K562 (cell line): ENCODE data around the gene SPRYD7. TPM values are rescaled to one million over a fixed set of nuclear protein-coding genes. Genes with fewer than 3 reads are reported as not detected.

Experiments
- ATAC-seq: fragments of 200-7000 bp; cut with Tn5 transposase; 3 replicates; pipeline ENCODE4 v1.9.1; 2020; ENCODE audit warnings: moderate library complexity
- BruUV-seq: library from RNA; stranded (reverse); fragments of 400-500 nt; replicated peaks from 2 replicates; lab custom pipeline; 2021; lab: Mats Ljungman, UMichigan
- CTCF ChIA-PET: fragments of 300-600 bp; formaldehyde crosslinking; extraction: SDS; loops from one replicate; lab custom pipeline; 2021; ENCODE audit warnings: low intra/inter-chr PET ratio; lab: Yijun Ruan, JAX
- POLR2A ChIA-PET: fragments of 300-600, 350-650 bp; sonication (Branson Sonifier 250); formaldehyde crosslinking; extraction: SDS; loops from one replicate; lab custom pipeline; 2021; ENCODE audit warnings: antibody characterized with exemption, inconsistent platforms; lab: Yijun Ruan, JAX
- DNase-seq, 4 experiments: peaks; one replicate each; pipeline versions ENCODE4 v3.0.0 to v3.0.0-alpha.2; 2011 to 2018; ENCODE audit warnings: low spot score in 3 of 4, mixed read lengths in 3 of 4; ENCODE audit errors: extremely low read depth in 1 of 4
- FAIRE-seq: peaks from 2 replicates; lab custom pipeline; 2011; peaks lifted over from hg19 to GRCh38; lab: Jason Lieb, UNC
- H2AFZ ChIP-seq: 2 replicates; pipeline ENCODE4 v1.6.0; 2011; ENCODE audit warnings: low read depth, low read length, control low read depth, inconsistent platforms
- H3K27ac ChIP-seq: fragments of 200-600 bp; 3 replicates; pipeline ENCODE4 v1.8.0; 2011; ENCODE audit warnings: low read depth, mild to moderate bottlenecking, control low read depth, inconsistent platforms, low read length, moderate library complexity, mixed read lengths; ENCODE audit errors: extremely low read depth
- H3K27me3 ChIP-seq, 2 experiments: fragments of 300-600 bp in 1 of 2; 2 replicates in 1 of 2; 3 replicates in 1 of 2; pipeline versions ENCODE4 v1.6.0 to v1.8.0; 2011; ENCODE audit warnings: inconsistent platforms in 2 of 2, low read length in 2 of 2, mild to moderate bottlenecking in 1 of 2, mixed read lengths in 1 of 2, moderate library complexity in 1 of 2; ENCODE audit not compliant: control insufficient read depth in 2 of 2, insufficient read depth in 2 of 2
- H3K36me3 ChIP-seq: fragments of 300-600 bp; 3 replicates; pipeline ENCODE4 v1.8.0; 2011; ENCODE audit warnings: mild to moderate bottlenecking, low read length, inconsistent platforms; ENCODE audit not compliant: control insufficient read depth, insufficient read depth
- H3K4me1 ChIP-seq, 2 experiments: fragments of 200-600 bp in 1 of 2; replicated peaks in 1 of 2; 2 replicates in 1 of 2; 3 replicates in 1 of 2; pipeline versions ENCODE4 v1.5.1 to v1.8.0; 2011; ENCODE audit warnings: inconsistent platforms in 2 of 2, low read length in 2 of 2, mild to moderate bottlenecking in 1 of 2, mixed read lengths in 1 of 2, moderate library complexity in 1 of 2; ENCODE audit not compliant: control insufficient read depth in 2 of 2, insufficient read depth in 2 of 2
- H3K4me2 ChIP-seq: 2 replicates; pipeline ENCODE4 v1.6.1; 2011; ENCODE audit warnings: low read length, control low read depth, inconsistent platforms, mixed read lengths; ENCODE audit not compliant: insufficient read depth
- H3K4me3 ChIP-seq: fragments of 200-600 bp; sonication (generic), shearing (Covaris generic); 2 replicates; pipeline ENCODE4 v1.5.1; 2016; ENCODE audit warnings: control low read depth, inconsistent platforms
- H3K79me2 ChIP-seq: fragments of 200-600 bp; 3 replicates; pipeline ENCODE4 v1.8.0; 2011; ENCODE audit warnings: low read length, inconsistent platforms; ENCODE audit not compliant: control insufficient read depth, insufficient read depth
- H3K9ac ChIP-seq, 2 experiments: 2 replicates each; pipeline versions ENCODE4 v1.6.0 to v1.6.1; 2011; ENCODE audit warnings: low read depth in 2 of 2, low read length in 2 of 2, control low read depth in 1 of 2, inconsistent platforms in 1 of 2, mild to moderate bottlenecking in 1 of 2, mixed read lengths in 1 of 2; ENCODE audit not compliant: insufficient read depth in 1 of 2
- H3K9me1 ChIP-seq: one replicate; pipeline ENCODE4 v1.6.0; 2011; ENCODE audit warnings: inconsistent platforms, mild to moderate bottlenecking, low read length, moderate library complexity; ENCODE audit not compliant: control insufficient read depth, insufficient read depth
- H3K9me3 ChIP-seq: replicated peaks from 2 replicates; pipeline ENCODE4 v1.5.1; 2011; ENCODE audit warnings: low read depth, low read length, inconsistent platforms; ENCODE audit not compliant: control insufficient read depth, insufficient read depth
- H4K20me1 ChIP-seq: replicated peaks from 2 replicates; pipeline ENCODE4 v1.6.1; 2011; ENCODE audit warnings: low read length, inconsistent platforms, mixed read lengths; ENCODE audit not compliant: control insufficient read depth, insufficient read depth
- CBX3 ChIP-seq, 2 experiments: IDR thresholded peaks; 1 replicate in 1 of 2; 2 replicates in 1 of 2; pipeline ENCODE4 v1.6.1; 2012; ENCODE audit warnings: inconsistent platforms in 2 of 2, low read length in 2 of 2, borderline replicate concordance in 1 of 2, control low read depth in 1 of 2
- CTCFL ChIP-seq: IDR thresholded peaks from 2 replicates; pipeline ENCODE4 v1.6.1; 2011; ENCODE audit warnings: borderline replicate concordance, low read depth, mild to moderate bottlenecking, moderate library complexity, low read length; ENCODE audit not compliant: insufficient read depth, poor library complexity, severe bottlenecking
- DACH1 ChIP-seq: fragments of 450-650 bp; IDR thresholded peaks from 2 replicates; pipeline ENCODE4 v1.6.1; 2018; ENCODE audit not compliant: partially characterized antibody
- EWSR1 ChIP-seq: fragments of 450-650 bp; IDR thresholded peaks from 2 replicates; pipeline ENCODE4 v1.6.1; 2018; ENCODE audit warnings: borderline replicate concordance, mild to moderate bottlenecking, low read depth, moderate library complexity; ENCODE audit not compliant: partially characterized antibody
- HMG20A ChIP-seq: fragments of 450-650 bp; formaldehyde crosslinking; conservative IDR thresholded peaks from 2 replicates; pipeline ENCODE4 v1.4.0; 2020; ENCODE audit warnings: mild to moderate bottlenecking, mixed read lengths
- L3MBTL2 ChIP-seq: fragments of 450-650 bp; IDR thresholded peaks from 2 replicates; pipeline ENCODE4 v1.6.1; 2016; ENCODE audit warnings: mild to moderate bottlenecking, moderate library complexity
- MED1 ChIP-seq: sonication (generic); formaldehyde crosslinking; IDR thresholded peaks from 2 replicates; pipeline ENCODE4 v1.8.1; 2023; ENCODE audit warnings: missing genetic modification reagents, borderline replicate concordance
- NBN ChIP-seq: fragments of 450-650 bp; IDR thresholded peaks from 2 replicates; pipeline ENCODE4 v1.6.1; 2016; ENCODE audit warnings: low read depth, mild to moderate bottlenecking
- NFXL1 ChIP-seq: fragments of 450-650 bp; formaldehyde crosslinking; IDR thresholded peaks from 2 replicates; pipeline ENCODE4 v1.4.0; 2021; ENCODE audit warnings: mild to moderate bottlenecking
- RERE ChIP-seq: sonication (generic); formaldehyde crosslinking; IDR thresholded peaks from 2 replicates; pipeline ENCODE4 v1.8.0; 2023; ENCODE audit warnings: missing genetic modification reagents, mild to moderate bottlenecking, borderline replicate concordance
- TBL1XR1 ChIP-seq, 2 experiments: IDR thresholded peaks; 2 replicates each; pipeline ENCODE4 v1.6.1; 2012; ENCODE audit warnings: improper control_type of control experiment in 2 of 2, low read length in 2 of 2, mild to moderate bottlenecking in 1 of 2
- TCF7 ChIP-seq: sonication (generic); IDR thresholded peaks from 2 replicates; pipeline ENCODE4 v1.6.1; 2016; ENCODE audit warnings: antibody characterized with exemption, borderline replicate concordance
- ZNF174 ChIP-seq: fragments of 250-450 bp; sonication (Bioruptor Pico); IDR thresholded peaks from 2 replicates; pipeline ENCODE4 v1.4.0; 2020; ENCODE audit warnings: mild to moderate bottlenecking
- WGBS: fragments of 100-300 bp; shearing (Covaris generic); methylation state at CpG from one replicate; pipeline ENCODE4 v1.1.6; 2016; ENCODE audit warnings: low coverage, mixed read lengths; ENCODE audit not compliant: insufficient coverage; ENCODE audit errors: missing lambda C conversion rate; 5-methylcytosine and 5-hydroxymethylcytosine counted together
- in situ Hi-C: fragments of 300-500 bp; cut with MboI; formaldehyde crosslinking; loops from 4 replicates; pipeline ENCODE4 v1.15.0; 2018; ENCODE audit warnings: inconsistent platforms, mixed read lengths
- intact Hi-C: fragments of 100-400 bp; cut with micrococcal nuclease; formaldehyde crosslinking; loops from 2 replicates; pipeline ENCODE4 v1.14.2; 2022
- polyA plus RNA-seq, 8 experiments: library from polyadenylated mRNA; depleted of rRNA in 4 of 8; stranded (reverse) in 5 of 8; unstranded in 3 of 8; fragments of >200 nt; fragmentation: Nextera tagmentation in 2 of 8; fragmentation: Illumina TruSeq in 1 of 8; extraction: Ambion mirVana in 2 of 8; extraction: Trizol in 1 of 8; gene quantifications; 2 replicates each; pipeline versions ENCODE4 v1.2.1 to v1.2.3, GENCODE V29; 2011 to 2014; ENCODE audit warnings: inconsistent platforms in 1 of 8, missing spikeins in 1 of 8
- total RNA-seq, 7 experiments: library from RNA; depleted of rRNA in 6 of 7; stranded (reverse); fragments of >200 nt in 6 of 7; fragmentation: Illumina TruSeq in 2 of 7; extraction: Trizol in 2 of 7; gene quantifications; 2 replicates each; pipeline versions ENCODE4 v1.2.1 to v1.2.3, GENCODE V29; 2011 to 2021; ENCODE audit warnings: low replicate concordance in 1 of 7

The SPRYD7 gene
- total and polyA plus RNA-seq, 9 of the 15 experiments (the other 6 are each of a cell fraction or from before 2014, with no cell fraction given), result 4.3 to 11.0 (median 7.9) TPM

- peak; percentile 66 for TF ChIP-seq CTCFL
- TF ChIP-seq HMG20A (CRISPR knock-in tag), result no peak
- TF ChIP-seq NFXL1, result no peak
- TF ChIP-seq CBX3 (IDR thresholded peaks at IDR 0.05; ENCODE audit: borderline replicate concordance in 1 of 2, low read length in 2 of 2), result peak in 1 of 2 experiments; percentile 50; a peak in 1 of 3 replicates
Measured at GRCh38 chr13:49936075-49936967, at the start of gene SPRYD7 (continued).

- in situ Hi-C loops (loop anchor here (25.0 kb wide), 1 partner anchor 427 kb away; no protein-coding TSS in a partner anchor), intact Hi-C loops (no loop called here)
- H3K9ac ChIP-seq, result no peak overlapping the region
- POLR2A ChIA-PET, result interaction anchor here (0.6 to 0.7 kb wide), 2 partner anchors 146 to 335 kb away, joined by 3 read pairs; no protein-coding TSS in a partner anchor
- no peaks in the 10 kb centered on the region for H3K36me3 ChIP-seq
- no peaks in the 10 kb centered on the region for H3K4me1 ChIP-seq
- H3K4me3 ChIP-seq, result no peak overlapping the region
- 13% methylated on average over 1 of the region's 2 CpGs for WGBS
- no peak for ATAC-seq
- CTCF ChIA-PET, result no interaction called here
- H3K9me1 ChIP-seq, result no peaks in the 10 kb centered on the region
- no peak overlapping the region for H2AFZ ChIP-seq
- no peaks in the 10 kb centered on the region for H3K79me2 ChIP-seq
- no peaks in the 10 kb centered on the region for H4K20me1 ChIP-seq
- H3K4me2 ChIP-seq, result no peak overlapping the region
- H3K27me3 ChIP-seq, result no peaks in the 10 kb centered on the region
- H3K9me3 ChIP-seq, result no peaks in the 10 kb centered on the region
- no peak for FAIRE-seq
- BruUV-seq, result no TSS peak
- H3K27ac ChIP-seq, result no peak overlapping the region
- DNase-seq, result no peak
- TF ChIP-seq EWSR1 (no peak), DACH1 (no peak), TBL1XR1 (IDR thresholded peaks at IDR 0.05; ENCODE audit: low read length in 2 of 2) (no peak), RERE (CRISPR knock-in tag) (no peak), NBN (no peak), MED1 (no peak), ZNF174 (CRISPR knock-in tag) (no peak), L3MBTL2 (no peak), TCF7 (no peak)
- TF ChIP-seq, all 486 proteins: peak for 0
Measured at GRCh38 chr13:49985129-49985528, 49.0 kb upstream of the SPRYD7 start.
